GM23338 (cell line): Measurements from ENCODE around the gene PTPRN2. TPM values are rescaled to one million over a fixed set of nuclear protein-coding genes. Genes with fewer than 3 reads are reported as not detected.

Source experiments
- ATAC-seq: fragments of 200-7000 bp; cut with Tn5 transposase; 3 replicates; pipeline ENCODE4 v1.9.1; 2020
- DNase-seq: peaks from one replicate; pipeline ENCODE4 v3.0.0-alpha.2; 2015; ENCODE audit warnings: low spot score
- H2AFZ ChIP-seq: fragments of 200-600 bp; sonication (generic); 2 replicates; pipeline ENCODE4 v1.8.0; 2016; ENCODE audit warnings: antibody characterized with exemption, mild to moderate bottlenecking, moderate library complexity
- H3F3A ChIP-seq: fragments of 200-600 bp; sonication (generic); replicated peaks from 2 replicates; pipeline ENCODE4 v1.8.0; 2017; ENCODE audit warnings: antibody characterized with exemption, mixed run types, low read depth
- H3K27ac ChIP-seq: fragments of 200-600 bp; sonication (generic); 2 replicates; pipeline ENCODE4 v1.6.1; 2016; ENCODE audit warnings: low read depth
- H3K27me3 ChIP-seq: fragments of 200-600 bp; sonication (generic); 2 replicates; pipeline ENCODE4 v1.8.0; 2016; ENCODE audit warnings: mild to moderate bottlenecking, mixed run types, moderate library complexity; ENCODE audit not compliant: insufficient read depth
- H3K36me3 ChIP-seq: fragments of 200-600 bp; sonication (generic); 2 replicates; pipeline ENCODE4 v1.8.0; 2016; ENCODE audit warnings: mild to moderate bottlenecking; ENCODE audit not compliant: insufficient read depth
- H3K4me1 ChIP-seq: fragments of 200-600 bp; sonication (generic); 2 replicates; pipeline ENCODE4 v1.8.0; 2016; ENCODE audit warnings: mild to moderate bottlenecking, moderate library complexity; ENCODE audit not compliant: insufficient read depth
- H3K4me2 ChIP-seq: fragments of 200-600 bp; sonication (generic); 2 replicates; pipeline ENCODE4 v1.7.1; 2017; ENCODE audit warnings: mixed run types
- H3K4me3 ChIP-seq: fragments of 200-600 bp; sonication (generic); 2 replicates; pipeline ENCODE4 v1.6.1; 2016; ENCODE audit warnings: mixed run types
- H3K79me2 ChIP-seq: fragments of 200-600 bp; sonication (generic); replicated peaks from 2 replicates; pipeline ENCODE4 v1.8.0; 2017; ENCODE audit warnings: mild to moderate bottlenecking; ENCODE audit not compliant: insufficient read depth
- H3K9me2 ChIP-seq: fragments of 200-600 bp; sonication (generic); 2 replicates; pipeline ENCODE4 v1.8.0; 2017; ENCODE audit not compliant: insufficient read depth
- H4K20me1 ChIP-seq: fragments of 200-600 bp; sonication (generic); replicated peaks from 2 replicates; pipeline ENCODE4 v1.8.0; 2017; ENCODE audit warnings: mild to moderate bottlenecking; ENCODE audit not compliant: insufficient read depth
- H3K27ac Mint-ChIP-seq: 2 replicates; pipeline ENCODE4 v1.8.0; 2020; ENCODE audit warnings: inconsistent platforms, mild to moderate bottlenecking, moderate library complexity, mixed read lengths
- H3K27me3 Mint-ChIP-seq: 3 replicates; pipeline ENCODE4 v1.8.0; 2022; ENCODE audit warnings: low read depth, mild to moderate bottlenecking, moderate library complexity, mixed read lengths, inconsistent platforms; ENCODE audit not compliant: insufficient read depth, poor library complexity
- H3K36me3 Mint-ChIP-seq: 3 replicates; pipeline ENCODE4 v1.8.0; 2021; ENCODE audit warnings: low read depth, mild to moderate bottlenecking, inconsistent platforms, moderate library complexity, mixed read lengths
- H3K4me1 Mint-ChIP-seq: 3 replicates; pipeline ENCODE4 v1.8.0; 2020; ENCODE audit warnings: mild to moderate bottlenecking, inconsistent platforms, mixed read lengths
- H3K4me3 Mint-ChIP-seq: 3 replicates; pipeline ENCODE4 v1.8.0; 2021; ENCODE audit warnings: moderate library complexity, mild to moderate bottlenecking, inconsistent platforms, mixed read lengths
- H3K9me3 Mint-ChIP-seq: 3 replicates; pipeline ENCODE4 v1.8.0; 2020; ENCODE audit warnings: moderate library complexity, mild to moderate bottlenecking, inconsistent platforms, mixed read lengths
- CREB1 ChIP-seq: fragments of 250-450 bp; sonication (Bioruptor Pico); IDR thresholded peaks from 2 replicates; pipeline ENCODE4 v1.5.0; 2020; ENCODE audit warnings: low read depth, mild to moderate bottlenecking, moderate library complexity
- ETS1 ChIP-seq: IDR thresholded peaks from 2 replicates; pipeline ENCODE4 v1.6.1; 2016; ENCODE audit warnings: antibody characterized with exemption
- EZH2 ChIP-seq: fragments of 200-600 bp; sonication (generic); IDR thresholded peaks from one replicate; pipeline ENCODE4 v1.8.0; 2017; ENCODE audit warnings: antibody characterized with exemption, mild to moderate bottlenecking, low read depth; ENCODE audit not compliant: unreplicated experiment
- EZH2phosphoT487 ChIP-seq: fragments of 200-600 bp; sonication (generic); IDR thresholded peaks from one replicate; pipeline ENCODE4 v1.8.1; 2018; ENCODE audit warnings: antibody characterized with exemption; ENCODE audit not compliant: unreplicated experiment
- JUNB ChIP-seq: IDR thresholded peaks from one replicate; pipeline ENCODE4 v1.6.1; 2016; ENCODE audit warnings: antibody characterized with exemption; ENCODE audit not compliant: unreplicated experiment
- POLR2AphosphoS5 ChIP-seq: IDR thresholded peaks from 2 replicates; pipeline ENCODE4 v1.6.1; 2016; ENCODE audit warnings: antibody characterized with exemption, low read depth
- STAT1 ChIP-seq: IDR thresholded peaks from one replicate; pipeline ENCODE4 v1.6.1; 2016; ENCODE audit warnings: antibody characterized with exemption; ENCODE audit not compliant: unreplicated experiment
- ZNF114 ChIP-seq: fragments of 250-450 bp; sonication (Bioruptor Pico); IDR thresholded peaks from 2 replicates; pipeline ENCODE4 v1.5.0; 2020; ENCODE audit warnings: mild to moderate bottlenecking, moderate library complexity
- ZNF331 ChIP-seq: fragments of 250-450 bp; sonication (Bioruptor Pico); IDR thresholded peaks from 2 replicates; pipeline ENCODE4 v1.5.0; 2020; ENCODE audit warnings: low read depth, mild to moderate bottlenecking, moderate library complexity
- ZNF462 ChIP-seq: fragments of 250-450 bp; sonication (Bioruptor Pico); IDR thresholded peaks from 2 replicates; pipeline ENCODE4 v1.5.0; 2020; ENCODE audit warnings: mild to moderate bottlenecking, moderate library complexity
- polyA plus RNA-seq: library from polyadenylated mRNA; unstranded; fragments of >200 nt; fragmentation: Nextera tagmentation; extraction: Ambion mirVana; gene quantifications from 2 replicates; pipeline ENCODE4 v1.2.1, GENCODE V29; 2016
- total RNA-seq: library from RNA; depleted of rRNA; stranded (reverse); fragments of >200 nt; shearing (Covaris generic); gene quantifications from 2 replicates; pipeline ENCODE4 v1.2.3, GENCODE V29; 2014

PTPRN2 gene
- total and polyA plus RNA-seq, 2 experiments from 2014 or later, result 0.87 to 4.0 TPM

GRCh38 chr7:158406801-158407200 is 180.8 kb downstream of the PTPRN2 start (continued):
- TF ChIP-seq STAT1 (no peak), JUNB (no peak), POLR2AphosphoS5 (no peak), CREB1 (CRISPR knock-in tag) (no peak), ZNF462 (CRISPR knock-in tag) (no peak)

GRCh38 chr7:158406364-158406763 is 181.3 kb downstream of the PTPRN2 start:
- no peak overlapping the region for H3K27ac ChIP-seq
- no peaks in the 10 kb centered on the region for H3K4me1 ChIP-seq
- H3K36me3 ChIP-seq, result no peaks in the 10 kb centered on the region
- H3K4me1 Mint-ChIP-seq, result no peaks in the 10 kb centered on the region
- no peaks in the 10 kb centered on the region for H4K20me1 ChIP-seq
- H3K36me3 Mint-ChIP-seq, result peaks cover 39% of the 10 kb centered on the region
- ATAC-seq (no peak), DNase-seq (no peak)
- no peak overlapping the region for H3K4me3 Mint-ChIP-seq
- H3K4me2 ChIP-seq, result no peak overlapping the region
- H3K9me2 ChIP-seq, result no peaks in the 10 kb centered on the region
- H3K27me3 ChIP-seq, result no peaks in the 10 kb centered on the region
- no peaks in the 10 kb centered on the region for H3F3A ChIP-seq
- peaks cover 80% of the 10 kb centered on the region for H3K9me3 Mint-ChIP-seq
- no peak overlapping the region for H3K4me3 ChIP-seq
- no peaks in the 10 kb centered on the region for H3K79me2 ChIP-seq
- H3K27ac Mint-ChIP-seq, result no peak overlapping the region
- H3K27me3 Mint-ChIP-seq, result peaks cover 12% of the 10 kb centered on the region
- H2AFZ ChIP-seq, result no peak overlapping the region
- TF ChIP-seq POLR2AphosphoS5 (no peak), EZH2 (no peak), EZH2phosphoT487 (no peak), ZNF331 (CRISPR knock-in tag) (no peak), ETS1 (no peak), ZNF462 (CRISPR knock-in tag) (no peak), ZNF114 (no peak)
